Stimulated activated CD8-positive, alpha-beta memory T cell treated with anti-CD3 and anti-CD28 coated beads, Interleukin-2, amount 100 ng/mL, for 1 hour (primary cell): Measurements from ENCODE around the gene RB1.
"Not testable (repeated sequence)": the region's sequence is repeated elsewhere in the genome, so short reads cannot be mapped to it uniquely, and the experiment has no call there.

Experiments
- DNase-seq, 2 donors: peaks; one replicate each; pipeline ENCODE4 v3.0.0-alpha.2; 2020; ENCODE audit warnings: low read depth in 2 of 2

RB1 gene

DNA sequence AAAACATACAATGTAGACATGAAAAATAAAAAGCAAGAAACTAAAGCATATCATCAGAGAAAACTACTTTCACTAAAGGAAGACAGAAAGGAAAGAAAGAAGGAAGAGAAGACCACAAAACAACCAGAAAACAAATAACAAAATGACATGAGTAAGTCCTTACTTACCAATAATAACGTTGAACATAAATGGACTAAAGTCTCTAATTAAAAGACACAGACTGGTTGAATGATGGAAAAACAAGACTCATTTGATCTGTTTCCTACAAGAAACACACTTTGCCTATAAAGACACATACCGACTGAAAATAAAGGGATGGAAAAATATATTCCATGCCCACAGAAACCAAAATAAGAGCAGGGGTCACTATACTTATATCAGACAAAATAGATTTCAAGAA, 46.0 kb downstream of the RB1 start:
- no peak for DNase-seq

GRCh38 chr13:48353590-48353989, 50.0 kb downstream of the RB1 start:
- no peak for DNase-seq

DNA sequence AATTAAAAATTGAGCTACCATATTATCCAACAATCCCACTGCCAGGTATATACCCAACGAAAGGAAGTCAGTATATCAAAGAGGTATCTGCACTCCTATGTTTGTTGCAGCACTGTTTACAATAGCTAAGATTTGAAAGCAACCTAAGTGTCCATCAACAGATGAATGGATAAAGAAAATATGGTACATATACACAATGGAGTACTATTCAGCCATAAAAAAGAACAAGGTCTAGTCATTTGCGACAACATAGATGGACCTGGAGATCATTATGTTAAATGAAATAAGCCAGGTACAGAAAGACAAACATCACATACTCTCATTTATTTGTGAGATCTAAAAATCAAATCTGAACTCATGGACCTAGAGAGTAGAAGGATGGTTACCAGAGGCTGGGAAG, 52.0 kb downstream of the RB1 start:
- not testable (repeated sequence) for DNase-seq

GRCh38 chr13:48356750-48357149, 53.2 kb downstream of the RB1 start:
- no peak for DNase-seq

- DNase-seq = no peak
These were observed 66.4 kb downstream of the RB1 start for GRCh38 chr13:48369988-48370387.

GRCh38 chr13:48370815-48371214, 67.3 kb downstream of the RB1 start:
- DNase-seq = no peak

GRCh38 chr13:48377857-48378256, 74.3 kb downstream of the RB1 start:
- DNase-seq = no peak

DNA sequence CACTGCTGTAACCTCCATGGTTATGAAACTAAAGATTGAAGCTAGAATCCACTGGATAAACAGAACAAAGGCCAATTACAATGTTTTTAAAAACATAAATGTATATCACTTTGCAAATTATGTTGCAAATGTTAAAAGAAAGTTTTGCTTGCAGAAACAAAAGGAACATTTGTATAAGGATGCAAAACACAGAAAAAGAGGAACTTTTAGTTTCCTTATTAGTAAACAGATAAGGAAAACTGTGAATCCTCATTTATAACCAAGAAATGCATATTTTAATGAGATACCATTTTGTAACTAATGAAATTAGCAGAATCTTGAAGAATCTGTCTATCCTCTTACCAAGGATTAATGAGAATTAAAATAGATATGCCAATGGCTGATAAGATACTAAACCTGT, 77.0 kb downstream of the RB1 start:
- DNase-seq = no peak

DNA sequence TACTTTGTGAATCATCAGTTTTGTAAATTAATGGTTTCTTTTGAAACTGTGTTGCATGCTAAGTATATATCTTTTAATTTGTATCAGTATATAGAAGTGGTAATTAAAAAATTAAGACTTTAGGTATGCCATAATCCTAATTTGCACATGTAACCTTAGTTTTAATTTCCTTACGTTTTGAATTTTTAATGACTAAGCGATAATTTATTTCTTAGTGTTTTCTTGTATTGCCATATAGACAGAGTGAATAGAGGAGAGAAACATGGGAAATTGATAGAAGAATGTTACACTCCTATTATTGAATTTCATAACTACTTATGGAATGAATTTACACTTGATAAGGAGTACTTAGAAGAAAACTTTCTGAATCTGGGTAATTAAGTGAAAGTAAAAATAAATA, 79.8 kb downstream of the RB1 start:
- DNase-seq = no peak

- no peak for DNase-seq
These were observed 83.3 kb downstream of the RB1 start for GRCh38 chr13:48386816-48387215.

- DNase-seq = no peak
These were observed 87.7 kb downstream of the RB1 start for GRCh38 chr13:48391257-48391656.

GRCh38 chr13:48393030-48393697, 89.6 kb downstream of the RB1 start:
- DNase-seq = no peak

GRCh38 chr13:48393698-48394085, 90.1 kb downstream of the RB1 start:
- no peak for DNase-seq

DNA sequence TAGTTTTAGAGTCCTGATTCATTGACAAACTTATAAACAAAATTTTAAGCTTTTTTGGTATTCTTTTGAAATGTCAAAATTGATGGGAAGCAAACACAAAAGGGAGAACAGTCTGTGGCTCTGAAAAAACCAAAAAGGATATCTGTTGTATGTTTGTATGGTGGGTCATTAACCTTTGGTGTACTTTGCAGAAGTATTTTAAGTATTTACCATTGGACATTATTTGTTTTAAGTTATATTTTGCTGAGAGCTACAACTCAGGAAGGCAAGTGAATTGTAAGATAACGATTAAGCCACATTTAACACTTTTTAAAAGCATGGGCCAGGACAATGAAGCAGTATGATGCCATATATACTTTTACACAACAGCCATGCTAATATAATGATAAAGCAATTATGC, 94.2 kb downstream of the RB1 start:
- DNase-seq = no peak

DNA sequence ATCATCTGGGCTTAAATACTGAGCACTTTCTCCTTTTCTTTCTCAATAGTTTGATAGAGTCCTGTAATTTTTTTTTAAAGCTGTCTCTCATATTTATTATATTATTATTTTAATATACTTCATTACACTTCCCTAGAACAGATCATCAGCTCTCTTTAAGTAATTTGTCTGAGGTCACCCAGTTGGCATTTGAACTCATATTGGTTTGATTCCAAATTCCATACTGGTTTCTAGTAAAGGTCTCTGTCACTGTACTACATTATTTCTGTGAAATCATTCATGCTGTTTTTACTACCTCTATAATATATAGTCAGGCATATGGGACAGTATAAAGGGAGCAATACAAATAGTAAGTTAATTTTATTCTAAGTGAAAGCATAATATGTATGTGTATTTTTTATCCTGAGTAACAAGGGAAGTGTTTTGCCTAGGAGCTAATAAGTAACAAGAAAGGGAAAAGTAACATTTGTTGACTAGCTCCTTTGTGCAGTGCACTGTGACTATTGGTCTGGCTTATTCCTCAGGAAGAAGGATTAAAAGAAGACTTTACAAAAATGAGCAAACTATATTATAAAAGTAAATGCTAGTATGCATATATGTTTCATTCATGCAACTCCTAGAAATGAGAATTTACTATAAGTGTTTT, 95.0 kb downstream of the RB1 start:
- DNase-seq = no peak

GRCh38 chr13:48400090-48400694, 96.6 kb downstream of the RB1 start:
- DNase-seq = no peak

- no peak for DNase-seq
These were observed 97.3 kb downstream of the RB1 start for GRCh38 chr13:48400850-48401291.

DNA sequence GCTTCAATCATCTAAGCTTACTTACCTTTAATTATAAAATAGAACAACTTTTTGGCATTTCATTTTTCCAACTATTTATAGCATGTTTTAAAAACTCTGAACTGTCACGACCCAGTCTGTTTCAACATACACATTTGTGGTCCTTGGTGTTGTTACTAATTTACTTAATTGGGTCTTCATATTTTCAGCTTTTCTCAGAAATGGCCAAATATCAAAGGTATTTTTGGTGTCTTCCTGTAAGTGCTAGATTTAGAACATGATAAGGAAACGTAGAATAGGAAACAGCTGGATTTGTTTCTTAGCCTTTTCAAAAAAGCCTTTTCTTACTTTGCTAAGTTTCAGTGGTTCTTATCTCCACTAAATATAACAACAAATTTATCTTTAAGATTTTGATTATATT, 97.9 kb downstream of the RB1 start:
- no peak for DNase-seq

GRCh38 chr13:48402325-48402932, 98.9 kb downstream of the RB1 start:
- DNase-seq = no peak

DNA sequence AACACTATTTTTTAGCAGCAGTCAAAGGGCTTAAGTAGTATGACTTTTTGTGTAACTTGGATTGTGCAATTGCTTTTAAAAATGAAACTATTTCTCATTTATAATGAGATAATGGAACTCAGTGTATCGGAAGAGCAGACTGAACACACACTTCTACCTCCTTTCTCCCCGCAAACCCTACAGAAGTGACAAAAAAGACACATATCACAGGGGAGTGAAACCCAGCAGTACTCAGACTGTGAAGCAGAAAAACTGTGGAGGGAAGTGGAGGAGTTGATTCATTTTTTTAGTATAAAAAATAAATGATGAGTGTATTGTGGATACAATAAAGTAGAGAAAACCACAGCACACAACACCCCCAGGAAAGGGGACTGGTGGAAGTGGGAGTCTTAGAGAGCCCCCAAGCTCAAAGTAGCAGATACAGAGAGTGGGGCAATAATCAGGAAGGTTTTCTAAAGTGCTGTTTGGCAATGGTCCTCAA, 99.6 kb downstream of the RB1 start:
- no peak for DNase-seq

GRCh38 chr13:48403913-48404312, 100.4 kb downstream of the RB1 start:
- no peak for DNase-seq

GRCh38 chr13:48404952-48405351, 101.4 kb downstream of the RB1 start:
- DNase-seq = no peak

GRCh38 chr13:48405875-48406274, 102.3 kb downstream of the RB1 start:
- DNase-seq = no peak
